Mesendoderm (in vitro differentiated cells): ENCODE measurements around the gene BAMBI.

Experiments
- DNase-seq: peaks from one replicate; pipeline ENCODE4 v3.0.0; 2013
- H2AK5ac ChIP-seq: 2 replicates; pipeline ENCODE4 v1.6.1; 2013; ENCODE audit warnings: low read length, inconsistent platforms
- H2BK120ac ChIP-seq: 2 replicates; pipeline ENCODE4 v1.6.1; 2013; ENCODE audit warnings: low read depth, mild to moderate bottlenecking, low read length, moderate library complexity, mixed read lengths
- H2BK15ac ChIP-seq: replicated peaks from 2 replicates; pipeline ENCODE4 v1.6.1; 2013; ENCODE audit warnings: low read depth, mild to moderate bottlenecking, moderate library complexity
- H2BK5ac ChIP-seq: 2 replicates; pipeline ENCODE4 v1.6.1; 2013; ENCODE audit warnings: low read length, inconsistent platforms
- H3K18ac ChIP-seq: 2 replicates; pipeline ENCODE4 v1.6.1; 2013; ENCODE audit warnings: mild to moderate bottlenecking, low read length, mixed read lengths
- H3K23ac ChIP-seq: one replicate; pipeline ENCODE4 v1.6.1; 2013; ENCODE audit warnings: low read length
- H3K27ac ChIP-seq: 2 replicates; pipeline ENCODE4 v1.5.1; 2013; ENCODE audit warnings: low read depth, mild to moderate bottlenecking, inconsistent platforms, low read length, moderate library complexity
- H3K27me3 ChIP-seq: 2 replicates; pipeline ENCODE4 v1.6.1; 2013; ENCODE audit warnings: low read length, control low read depth, mild to moderate bottlenecking, inconsistent platforms; ENCODE audit not compliant: insufficient read depth, poor library complexity
- H3K36me3 ChIP-seq: 2 replicates; pipeline ENCODE4 v1.6.1; 2013; ENCODE audit warnings: low read length, inconsistent platforms; ENCODE audit not compliant: control insufficient read depth, insufficient read depth
- H3K4ac ChIP-seq: one replicate; pipeline ENCODE4 v1.6.1; 2013; ENCODE audit warnings: low read depth, mild to moderate bottlenecking, low read length, moderate library complexity
- H3K4me1 ChIP-seq: 2 replicates; pipeline ENCODE4 v1.6.1; 2013; ENCODE audit warnings: low read depth, low read length, inconsistent platforms; ENCODE audit not compliant: control insufficient read depth
- H3K4me2 ChIP-seq: 2 replicates; pipeline ENCODE4 v1.6.1; 2013; ENCODE audit warnings: low read length
- H3K4me3 ChIP-seq: 2 replicates; pipeline ENCODE4 v1.5.1; 2013; ENCODE audit warnings: mild to moderate bottlenecking, low read length
- H3K56ac ChIP-seq: one replicate; pipeline ENCODE4 v1.6.1; 2013; ENCODE audit warnings: low read length
- H3K79me1 ChIP-seq: 2 replicates; pipeline ENCODE4 v1.6.1; 2013; ENCODE audit warnings: low read length, inconsistent platforms
- H3K79me2 ChIP-seq: 2 replicates; pipeline ENCODE4 v1.6.1; 2013; ENCODE audit warnings: mild to moderate bottlenecking, low read length; ENCODE audit not compliant: control insufficient read depth, insufficient read depth
- H3K9ac ChIP-seq: 2 replicates; pipeline ENCODE4 v1.6.1; 2013; ENCODE audit warnings: low read length, inconsistent platforms
- H4K5ac ChIP-seq: one replicate; pipeline ENCODE4 v1.6.1; 2013; ENCODE audit warnings: low read length
- H4K8ac ChIP-seq: one replicate; pipeline ENCODE4 v1.6.1; 2013; ENCODE audit warnings: low read depth, mild to moderate bottlenecking, control low read depth, low read length, moderate library complexity
- WGBS: extraction: QIAGEN DNeasy Blood & Tissue Kit; methylation state at CpG from one replicate; pipeline ENCODE4 v1.1.7; 2013; ENCODE audit warnings: low lambda C conversion rate, missing lambda C conversion rate; ENCODE audit not compliant: insufficient coverage; ENCODE audit errors: extremely low coverage; 5-methylcytosine and 5-hydroxymethylcytosine counted together

The BAMBI gene

DNA sequence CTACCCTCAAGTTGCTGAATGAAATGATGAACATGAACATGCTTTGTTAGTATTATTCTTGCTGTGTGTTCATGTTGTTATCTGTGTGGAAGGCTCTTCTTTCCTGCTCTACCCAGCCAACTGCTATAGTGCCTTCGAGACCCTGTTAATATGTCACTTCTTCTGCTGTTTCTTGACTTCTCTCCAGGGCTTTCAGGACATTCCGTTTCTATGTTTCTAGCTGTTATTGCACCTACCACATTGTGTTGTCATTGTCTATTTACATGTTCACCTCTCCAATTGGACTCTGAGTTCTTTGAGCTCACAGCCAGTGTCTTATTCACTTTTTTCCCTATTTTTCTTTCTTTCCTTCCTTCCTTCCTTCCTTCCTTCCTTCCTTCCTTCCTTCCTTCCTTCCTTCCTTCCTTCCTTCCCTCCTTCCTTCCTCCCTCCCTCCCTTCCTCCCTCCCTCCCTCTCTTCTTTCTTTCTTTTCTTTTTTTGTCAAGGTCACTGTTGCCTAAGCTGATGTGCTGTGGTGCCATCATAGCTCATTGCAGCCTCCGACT lies 40.4 kb downstream of the BAMBI start:
- Histone ChIP-seq H3K27ac (no peak overlapping the region), H4K8ac (no peak overlapping the region), H3K4ac (no peak overlapping the region), H2BK120ac (no peak overlapping the region), H4K5ac (no peak overlapping the region), H3K27me3 (no peaks in the 10 kb centered on the region), H3K4me2 (no peak overlapping the region), H3K79me2 (no peaks in the 10 kb centered on the region), H3K4me3 (no peak overlapping the region), H3K79me1 (no peaks in the 10 kb centered on the region), H2BK5ac (no peak overlapping the region), H3K18ac (no peak overlapping the region), H3K36me3 (no peaks in the 10 kb centered on the region), H3K56ac (no peak overlapping the region), H2AK5ac (no peak overlapping the region), H3K9ac (no peak overlapping the region), H3K4me1 (no peaks in the 10 kb centered on the region), H3K23ac (no peak overlapping the region), H2BK15ac (no peak overlapping the region)
- no peak for DNase-seq
- no CpG with 5 or more reads among the region's 3 CpGs for WGBS

DNA sequence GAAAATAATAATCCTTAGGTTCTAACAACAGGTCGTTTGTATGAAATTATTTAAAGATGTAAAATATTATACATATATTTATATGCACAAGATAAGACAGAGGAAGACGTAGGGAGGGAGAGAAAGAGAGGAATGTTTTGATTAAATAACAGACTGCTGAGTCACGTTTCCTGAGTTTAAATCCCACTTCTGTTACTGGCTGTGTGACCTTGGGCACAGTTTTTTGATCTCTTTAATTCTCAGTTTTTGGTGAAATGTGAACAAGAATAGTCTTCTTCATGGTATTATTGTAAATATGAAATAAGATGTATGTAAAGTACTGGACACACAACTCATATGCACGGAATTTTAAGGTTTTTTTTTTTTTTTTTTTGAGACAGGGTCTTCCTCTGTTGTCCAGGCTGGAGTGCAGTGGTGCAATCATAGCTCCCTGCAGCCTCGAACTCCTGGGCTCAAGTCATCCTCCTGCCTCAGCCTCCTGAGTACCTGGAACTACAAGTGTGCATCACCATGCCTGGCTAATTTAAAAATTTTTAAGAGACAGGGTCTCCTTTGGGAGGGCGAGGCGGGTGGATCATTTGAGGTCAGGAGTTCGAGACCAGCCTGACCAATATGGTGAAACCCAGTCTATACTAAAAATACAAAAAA lies 42.6 kb downstream of the BAMBI start:
- Histone ChIP-seq H3K79me2 (no peaks in the 10 kb centered on the region), H3K27me3 (no peaks in the 10 kb centered on the region), H2BK120ac (no peak overlapping the region), H2BK5ac (no peak overlapping the region), H2BK15ac (no peak overlapping the region), H3K4me2 (no peak overlapping the region), H3K18ac (no peak overlapping the region), H3K56ac (no peak overlapping the region), H3K79me1 (no peaks in the 10 kb centered on the region), H4K5ac (no peak overlapping the region), H2AK5ac (no peak overlapping the region), H3K23ac (no peak overlapping the region), H3K36me3 (no peaks in the 10 kb centered on the region), H4K8ac (no peak overlapping the region), H3K4ac (no peak overlapping the region), H3K4me3 (no peak overlapping the region), H3K27ac (no peak overlapping the region), H3K9ac (no peak overlapping the region), H3K4me1 (no peaks in the 10 kb centered on the region)
- WGBS = 100% methylated on average over 1 of the region's 8 CpGs
- peak; percentile 41 for DNase-seq

DNA sequence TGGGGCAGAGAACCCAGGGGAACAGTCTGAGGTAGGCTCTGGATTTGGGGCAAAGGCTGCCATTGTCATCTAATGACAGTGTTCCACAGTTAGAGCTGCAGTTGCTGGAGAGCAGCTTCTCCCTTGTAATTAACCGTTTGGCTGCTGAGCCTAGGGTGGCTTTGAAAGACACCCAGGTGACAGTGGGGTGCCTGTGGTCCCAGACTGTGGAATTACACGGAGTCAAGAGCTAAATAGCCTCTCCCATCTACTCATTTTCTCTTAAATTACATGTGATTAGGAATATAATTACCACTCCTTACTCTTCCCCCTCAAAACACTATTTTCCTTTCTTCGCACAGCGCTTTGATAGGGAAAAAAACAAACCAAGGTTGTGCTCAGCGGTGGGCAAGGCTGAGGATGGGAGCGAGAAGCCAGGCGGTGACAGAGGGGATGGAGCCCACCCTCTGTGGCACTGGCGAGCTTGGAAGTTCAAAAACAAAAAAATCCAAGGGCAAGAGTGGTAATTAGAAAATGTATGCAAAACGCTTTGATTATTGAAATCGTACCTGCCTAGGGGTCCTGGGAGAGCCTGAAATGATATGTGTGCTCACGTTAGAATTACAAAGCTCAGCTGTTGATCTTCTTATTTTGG lies 44.1 kb downstream of the BAMBI start:
- Histone ChIP-seq H2AK5ac (no peak overlapping the region), H3K79me2 (no peaks in the 10 kb centered on the region), H2BK120ac (no peak overlapping the region), H3K4me2 (peak overlapping the region; percentile 82), H3K79me1 (no peaks in the 10 kb centered on the region), H4K8ac (no peak overlapping the region), H3K4me3 (no peak overlapping the region), H3K4me1 (no peaks in the 10 kb centered on the region), H3K56ac (peak overlapping the region; percentile 52), H2BK5ac (no peak overlapping the region), H4K5ac (no peak overlapping the region), H3K18ac (no peak overlapping the region), H3K4ac (no peak overlapping the region), H3K23ac (no peak overlapping the region), H3K9ac (peak overlapping the region; percentile 69), H3K27me3 (no peaks in the 10 kb centered on the region), H3K36me3 (no peaks in the 10 kb centered on the region), H3K27ac (no peak overlapping the region), H2BK15ac (peak overlapping the region; percentile 5)
- WGBS = no CpG with 5 or more reads among the region's 11 CpGs
- peak; percentile 10 for DNase-seq

DNA sequence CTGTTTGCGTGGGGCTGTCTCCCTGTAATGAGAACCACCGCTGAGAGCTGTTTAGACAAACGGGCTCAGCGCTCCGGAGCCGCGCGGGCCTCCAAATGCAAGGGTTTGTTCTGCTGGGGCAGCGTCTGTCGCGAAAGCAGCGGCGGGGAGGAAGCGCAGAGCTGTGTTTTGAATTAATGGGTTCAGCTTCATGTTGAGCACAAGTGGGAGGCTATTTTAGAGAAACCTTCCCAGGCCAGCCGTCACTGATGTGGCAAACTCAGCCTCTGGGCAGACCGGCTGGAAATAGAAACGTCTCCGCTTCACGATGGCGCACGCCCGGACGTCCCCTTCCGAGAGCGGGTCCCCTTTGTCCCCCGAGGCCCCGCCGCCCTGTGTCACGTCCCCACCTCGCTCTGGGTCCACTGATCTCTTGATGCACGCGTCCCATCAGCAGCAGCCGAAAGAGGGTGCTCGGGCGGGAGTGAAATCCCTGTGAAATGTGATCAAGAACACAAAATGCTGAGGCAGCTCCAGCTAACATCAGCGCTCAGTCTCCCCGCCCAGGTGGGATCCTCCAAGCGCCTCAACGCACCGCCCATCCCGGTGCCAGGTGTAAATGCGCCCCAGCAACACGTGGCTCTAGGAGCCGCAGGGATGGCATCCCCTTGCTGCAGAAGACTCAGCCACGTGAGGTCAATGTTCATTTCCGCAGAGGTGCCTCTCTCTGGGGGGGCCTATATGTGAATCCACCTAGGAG lies 44.9 kb downstream of the BAMBI start:
- Histone ChIP-seq H3K27me3 (no peaks in the 10 kb centered on the region), H3K23ac (peak overlapping the region; percentile 1), H3K18ac (peak overlapping the region; percentile 8), H3K27ac (no peak overlapping the region), H3K4me2 (peak overlapping the region; percentile 82), H3K4ac (no peak overlapping the region), H3K4me3 (peak overlapping the region; percentile 50), H2BK5ac (no peak overlapping the region), H2BK15ac (no peak overlapping the region), H2AK5ac (no peak overlapping the region), H3K36me3 (no peaks in the 10 kb centered on the region), H2BK120ac (no peak overlapping the region), H4K5ac (no peak overlapping the region), H3K4me1 (no peaks in the 10 kb centered on the region), H3K56ac (peak overlapping the region; percentile 79), H3K9ac (peak overlapping the region; percentile 69), H3K79me2 (no peaks in the 10 kb centered on the region), H3K79me1 (no peaks in the 10 kb centered on the region), H4K8ac (no peak overlapping the region)
- DNase-seq = peak; percentile 71
- WGBS = no CpG with 5 or more reads among the region's 46 CpGs

DNA sequence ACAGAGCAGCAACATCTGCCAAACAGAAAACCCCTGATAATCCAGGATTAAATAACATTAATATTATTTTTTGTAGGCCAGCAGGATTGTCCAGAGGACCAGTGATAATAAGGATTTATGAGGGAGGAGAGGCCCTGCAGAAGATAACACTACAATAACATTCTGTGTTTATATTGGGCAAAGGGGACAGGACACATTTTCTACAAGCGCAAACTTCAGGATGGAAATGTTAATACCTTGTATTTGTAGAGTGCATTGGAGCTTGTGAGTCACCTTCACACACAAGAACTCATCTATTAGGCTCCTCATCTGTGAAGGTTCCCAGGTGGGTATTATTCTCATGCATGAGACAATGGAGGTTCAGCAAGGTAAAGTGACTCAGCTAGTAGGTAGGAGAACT lies 51.0 kb downstream of the BAMBI start:
- no peak overlapping the region for H3K23ac ChIP-seq
- H3K4me3 ChIP-seq = no peak overlapping the region
- H2BK120ac ChIP-seq = no peak overlapping the region
- H3K27ac ChIP-seq = no peak overlapping the region
- WGBS = no CpG with 5 or more reads among the region's 1 CpG
- DNase-seq = no peak
- H3K18ac ChIP-seq = no peak overlapping the region
- H3K4me2 ChIP-seq = no peak overlapping the region
- no peaks in the 10 kb centered on the region for H3K27me3 ChIP-seq
- no peaks in the 10 kb centered on the region for H3K4me1 ChIP-seq
- H2BK15ac ChIP-seq = no peak overlapping the region
- H3K4ac ChIP-seq = no peak overlapping the region
- no peak overlapping the region for H2AK5ac ChIP-seq
- no peak overlapping the region for H4K8ac ChIP-seq
- H3K56ac ChIP-seq = no peak overlapping the region
- H3K36me3 ChIP-seq = no peaks in the 10 kb centered on the region
- H3K79me2 ChIP-seq = no peaks in the 10 kb centered on the region
- H2BK5ac ChIP-seq = no peak overlapping the region
- no peaks in the 10 kb centered on the region for H3K79me1 ChIP-seq
- H4K5ac ChIP-seq = no peak overlapping the region
- no peak overlapping the region for H3K9ac ChIP-seq
